ENCODE results near the gene CNTNAP5.
A peak's percentile ranks its signal among the peaks of the same experiment; 100 is the strongest.

CNTNAP5 gene

DNA sequence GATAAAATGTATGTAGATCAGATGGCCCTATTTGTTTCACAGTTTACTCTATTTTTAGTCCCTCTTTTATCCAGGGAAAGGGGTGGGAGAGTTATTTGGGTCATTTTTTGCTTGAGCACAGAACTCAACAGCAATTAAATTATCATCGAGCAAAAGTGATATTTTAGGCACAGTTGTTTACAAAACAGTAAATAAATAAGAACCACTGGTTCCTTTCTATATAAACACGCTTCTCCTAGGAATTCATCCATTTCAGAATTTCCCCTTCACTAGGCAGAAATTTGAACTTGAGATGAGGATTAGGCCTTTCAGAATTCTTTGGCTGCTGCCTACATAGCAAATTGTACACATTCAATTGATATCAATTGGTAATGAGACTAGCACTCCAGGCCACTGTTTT lies 812.4 kb downstream of the CNTNAP5 start:
- DNase-seq, result no peak

DNA sequence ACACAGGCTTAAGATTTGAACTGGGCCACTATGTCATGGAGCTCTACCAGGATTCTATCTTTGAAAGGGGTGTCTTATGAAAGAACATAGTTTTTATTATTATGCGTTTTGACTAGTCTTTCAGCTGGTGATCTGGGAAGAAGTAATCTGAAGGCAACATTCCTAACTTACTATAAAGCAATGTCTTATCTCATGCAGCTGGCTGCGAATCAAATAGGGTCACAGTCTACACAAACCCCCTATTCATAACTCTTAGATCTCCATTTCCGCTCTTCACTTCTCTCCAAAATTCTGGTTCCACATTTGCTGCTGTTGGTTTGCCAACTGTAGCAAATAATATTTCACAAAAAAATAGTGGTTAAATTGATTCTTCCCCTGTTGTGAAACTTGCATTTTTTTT lies 813.3 kb downstream of the CNTNAP5 start:
- DNase-seq, result no peak

DNA sequence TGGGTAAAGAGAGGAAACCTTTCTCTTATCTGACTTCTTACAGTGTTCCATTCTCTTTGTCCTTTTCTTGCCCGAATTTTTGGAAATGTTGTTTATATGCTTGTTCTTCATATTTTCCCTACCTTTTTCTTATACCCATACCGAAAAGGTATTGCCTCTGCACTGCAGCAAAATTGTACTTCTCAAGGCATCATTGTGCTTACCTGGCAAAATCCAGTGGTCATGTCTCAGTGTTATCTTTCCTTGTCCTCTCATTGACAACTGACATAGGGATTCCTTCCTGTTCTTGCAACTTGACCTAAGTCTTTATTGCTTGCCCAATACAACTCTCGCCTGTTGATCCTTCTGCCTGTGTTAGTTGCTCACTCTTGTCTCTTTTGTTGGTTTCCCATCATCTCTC lies 842.2 kb downstream of the CNTNAP5 start:
- no peak for DNase-seq

DNA sequence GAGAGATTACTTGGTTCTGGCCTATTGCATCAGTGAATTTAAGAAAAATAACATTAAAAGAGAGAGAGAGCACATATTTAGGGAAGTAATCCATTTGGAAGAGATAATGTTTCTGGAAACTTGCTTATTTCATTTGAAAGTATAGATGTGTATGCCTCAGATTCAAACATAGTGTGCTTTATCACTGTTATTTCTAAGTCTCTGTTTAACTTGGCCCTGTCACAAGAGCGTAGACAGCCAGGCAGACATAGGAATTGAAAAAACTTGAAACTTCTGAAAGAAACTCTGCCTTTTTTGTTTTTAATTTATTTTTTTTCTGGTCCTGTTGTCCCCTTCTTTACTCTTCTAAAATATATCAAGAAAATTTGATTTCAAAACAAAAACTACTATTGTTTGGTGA lies 849.1 kb downstream of the CNTNAP5 start:
- no peak for DNase-seq

DNA sequence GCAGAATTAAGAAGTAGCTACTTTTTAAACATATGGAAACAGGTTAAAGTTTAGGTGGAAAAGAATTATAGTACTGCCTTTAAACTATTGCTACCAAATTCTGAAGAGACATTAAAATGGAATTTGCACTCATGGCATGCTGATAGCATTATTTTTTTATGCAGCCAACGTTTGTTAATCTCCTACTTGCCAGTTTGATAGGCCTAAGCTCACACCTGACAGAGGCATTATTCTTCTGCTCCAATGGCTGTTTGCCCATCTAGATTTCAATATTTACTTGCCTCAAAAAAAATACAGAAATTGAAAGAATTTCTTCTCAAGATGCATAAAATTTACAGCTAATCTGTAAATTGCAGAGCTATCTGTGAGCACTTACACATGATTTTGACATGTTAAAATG lies 849.6 kb downstream of the CNTNAP5 start:
- DNase-seq, result no peak

DNA sequence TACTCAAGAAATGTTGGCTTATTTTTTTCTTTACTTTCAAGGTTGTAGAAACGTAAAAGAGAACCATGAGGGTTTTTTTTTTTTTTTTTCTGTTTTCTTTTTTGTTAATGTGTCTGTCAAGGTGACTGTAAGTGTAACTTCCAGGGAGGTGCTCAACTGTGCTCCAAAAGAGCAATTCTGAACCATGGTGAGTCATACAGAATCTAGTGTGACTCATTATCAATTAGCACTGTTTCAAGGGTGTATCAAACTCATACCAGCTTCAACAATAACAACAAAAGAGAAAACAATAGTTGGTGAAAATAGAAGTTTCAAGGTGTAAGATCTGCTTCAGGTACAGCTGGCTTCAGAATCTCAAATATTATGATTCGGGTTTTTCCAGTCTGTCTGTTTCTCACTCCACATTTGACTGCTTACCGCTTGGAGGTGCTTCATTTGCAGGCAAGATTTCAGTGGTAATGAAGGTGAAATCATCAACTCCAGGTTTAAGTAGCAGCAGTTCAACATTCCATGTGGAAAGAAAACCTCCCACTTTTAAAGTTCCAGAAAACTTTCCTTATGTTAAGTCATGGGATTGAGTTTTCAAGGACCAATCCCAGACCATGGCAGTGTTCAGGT lies 850.6 kb downstream of the CNTNAP5 start:
- DNase-seq, result peak; percentile 36

DNA sequence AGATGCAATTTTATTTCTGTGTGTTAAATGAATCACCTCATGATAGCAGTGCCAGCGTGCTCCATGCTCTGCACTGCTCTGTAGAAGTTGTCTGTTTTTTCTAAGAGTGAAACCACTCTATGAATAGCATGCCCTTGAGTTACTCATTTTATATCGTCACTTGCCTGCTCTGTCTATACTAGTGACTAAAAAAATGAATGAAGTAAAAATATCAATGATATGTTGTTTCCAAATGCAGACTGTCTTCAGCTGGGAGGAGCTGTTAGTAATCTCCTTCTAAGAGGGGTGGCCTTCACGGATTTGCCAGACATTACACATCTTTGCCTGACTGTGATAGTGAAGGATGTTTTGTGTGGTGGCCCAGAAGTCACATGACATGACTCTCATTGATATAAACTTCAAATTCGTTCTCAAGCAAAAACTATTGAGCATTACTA lies 852.1 kb downstream of the CNTNAP5 start:
- peak; percentile 5 for DNase-seq

DNA sequence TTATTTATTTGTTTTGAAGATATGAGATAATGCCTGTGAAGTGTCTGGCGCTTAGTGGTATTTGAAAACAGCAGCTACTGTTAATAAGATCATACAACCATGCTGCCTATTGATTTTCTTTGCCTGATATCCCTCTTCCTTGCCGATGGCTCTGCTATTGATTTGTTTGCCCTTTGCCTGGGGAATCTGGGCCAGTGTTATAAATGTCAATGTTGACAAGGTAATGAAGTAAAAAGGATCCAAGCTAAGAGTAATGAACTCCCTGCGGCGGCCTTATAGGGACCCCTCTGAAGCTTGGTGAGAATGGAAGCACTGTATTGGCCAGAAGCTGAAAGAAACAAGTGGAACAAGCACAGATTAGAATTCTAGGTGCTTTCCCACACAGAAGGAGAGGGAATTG lies 854.6 kb downstream of the CNTNAP5 start:
- no peak for DNase-seq

DNA sequence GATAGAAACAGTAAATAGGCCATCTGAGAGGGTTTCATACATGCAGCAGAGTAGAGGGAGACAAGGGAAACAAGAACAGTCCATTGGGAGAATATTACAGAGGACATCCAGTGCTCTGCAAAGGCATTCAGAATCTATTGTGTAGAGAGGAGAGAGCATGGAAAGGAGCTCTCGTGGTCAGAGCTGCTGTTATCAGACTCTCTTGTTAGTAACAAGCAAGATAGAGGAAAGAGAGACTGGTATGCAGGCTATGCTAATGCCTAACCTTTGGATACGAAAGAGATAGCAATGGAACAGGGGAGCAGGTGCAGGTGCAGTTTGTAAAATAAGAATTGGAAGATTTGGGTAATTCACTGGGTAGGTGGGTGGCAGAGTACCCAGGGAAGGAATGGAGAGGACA lies 855.9 kb downstream of the CNTNAP5 start:
- DNase-seq, result no peak

DNA sequence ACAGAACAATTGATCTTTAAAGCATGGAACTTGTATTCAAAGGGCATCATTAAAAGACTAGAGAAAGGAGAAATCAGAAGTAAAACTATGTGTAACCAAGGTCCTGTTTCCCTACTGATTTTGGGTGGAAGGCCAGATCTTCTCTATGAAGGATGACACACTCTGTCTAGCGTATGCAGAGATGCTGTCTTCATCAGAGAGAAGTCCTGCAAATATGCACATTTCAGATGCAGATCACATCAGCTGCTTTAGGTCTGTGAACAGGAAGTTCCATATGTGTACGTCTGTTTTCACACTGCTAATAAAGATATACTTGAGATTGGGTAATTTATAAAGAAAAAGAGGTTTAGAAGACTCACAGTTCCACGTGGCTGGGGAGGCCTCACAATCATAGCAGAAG lies 857.3 kb downstream of the CNTNAP5 start:
- DNase-seq, result no peak

DNA sequence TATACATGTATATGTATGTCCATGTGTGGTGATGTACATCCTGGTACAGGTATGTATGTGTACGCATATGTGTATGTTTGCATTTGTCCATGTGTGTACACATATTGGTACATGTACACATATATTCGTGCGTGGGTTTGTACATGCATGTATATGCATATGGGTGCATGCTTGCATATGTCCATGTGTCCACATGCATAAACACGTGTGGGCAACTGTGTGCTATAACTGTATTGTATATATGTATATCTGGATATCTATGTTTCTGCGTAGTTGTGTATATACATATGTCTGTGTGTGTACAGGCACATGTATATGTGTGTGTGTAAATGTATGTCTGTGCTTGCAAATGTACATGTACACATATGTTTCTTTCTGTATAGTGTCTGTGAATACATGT lies 858.5 kb downstream of the CNTNAP5 start:
- no peak for DNase-seq

DNA sequence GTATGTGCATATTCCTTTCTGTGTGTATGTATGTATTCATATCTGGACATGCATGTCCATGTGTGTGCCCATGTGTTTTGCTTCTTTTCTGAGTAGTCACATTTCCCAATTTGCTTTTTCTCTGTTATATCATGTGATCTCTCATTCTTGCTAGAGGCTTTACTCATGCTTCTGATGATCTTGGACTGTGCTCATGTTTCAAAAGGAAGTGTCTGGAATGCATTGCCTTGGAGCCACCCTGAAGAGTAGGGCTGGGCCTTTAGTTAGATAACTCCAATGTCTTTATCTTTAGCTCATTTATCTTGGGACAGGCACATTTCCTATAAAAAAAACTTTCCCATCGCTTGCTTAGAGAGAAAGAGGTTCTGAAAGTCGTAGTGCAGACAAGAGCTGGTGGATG lies 859.2 kb downstream of the CNTNAP5 start:
- no peak for DNase-seq

DNA sequence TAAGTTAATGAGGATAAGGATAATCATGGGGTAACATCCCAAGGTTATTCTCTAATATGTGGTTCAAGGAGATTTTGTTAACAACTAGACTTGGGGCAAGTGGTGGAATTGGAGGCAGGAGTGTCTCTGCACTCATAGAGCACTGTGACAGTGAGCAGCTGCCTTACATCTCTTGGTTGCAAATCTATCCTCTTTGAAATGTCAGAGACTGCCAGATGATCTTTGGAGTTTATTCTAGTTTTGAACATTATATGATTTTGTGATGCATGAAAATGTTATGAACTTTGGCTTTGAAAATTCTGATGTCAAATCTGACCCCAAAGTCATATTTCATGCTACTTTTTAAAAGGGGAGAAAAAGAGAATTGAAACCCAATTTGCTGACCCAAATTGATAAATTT lies 861.1 kb downstream of the CNTNAP5 start:
- DNase-seq, result no peak

DNA sequence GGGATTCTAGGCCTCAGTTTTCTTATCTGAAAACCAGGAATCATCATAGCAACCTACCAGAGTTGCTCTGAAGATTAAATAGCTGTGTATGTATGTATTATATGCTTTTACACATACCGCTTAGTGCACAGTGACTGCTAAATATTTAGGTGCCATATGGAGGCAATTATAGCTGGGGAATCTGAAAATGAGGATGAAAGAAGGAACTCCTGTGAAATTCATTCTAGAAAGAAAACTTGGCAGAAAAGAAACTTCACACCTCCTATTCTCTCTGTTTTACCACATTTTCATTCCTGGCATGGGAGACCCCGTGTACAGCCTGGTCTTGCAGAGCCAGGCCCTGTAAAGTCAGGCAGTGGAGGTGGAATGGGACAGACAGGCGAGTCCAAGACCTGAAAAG lies 862.4 kb downstream of the CNTNAP5 start:
- no peak for DNase-seq

DNA sequence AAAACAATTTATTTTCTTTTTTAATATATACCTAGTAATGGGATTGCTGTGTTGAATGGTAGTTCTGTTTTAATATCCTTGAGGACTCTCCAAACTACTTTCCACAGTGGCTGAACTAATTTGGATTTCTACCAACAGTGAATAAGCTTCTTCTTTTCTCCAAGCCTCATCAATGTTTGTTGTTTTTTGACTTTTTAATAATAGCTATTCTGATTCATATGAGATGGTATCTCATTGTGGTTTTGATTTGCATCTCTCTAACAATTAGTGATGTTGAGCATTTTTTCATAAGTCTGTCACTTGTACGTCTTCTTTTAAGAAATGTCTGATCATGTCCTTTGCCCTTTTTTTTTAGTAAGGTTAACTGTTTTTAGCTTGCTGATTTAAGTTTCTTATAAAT lies 863.3 kb downstream of the CNTNAP5 start:
- no peak for DNase-seq

DNA sequence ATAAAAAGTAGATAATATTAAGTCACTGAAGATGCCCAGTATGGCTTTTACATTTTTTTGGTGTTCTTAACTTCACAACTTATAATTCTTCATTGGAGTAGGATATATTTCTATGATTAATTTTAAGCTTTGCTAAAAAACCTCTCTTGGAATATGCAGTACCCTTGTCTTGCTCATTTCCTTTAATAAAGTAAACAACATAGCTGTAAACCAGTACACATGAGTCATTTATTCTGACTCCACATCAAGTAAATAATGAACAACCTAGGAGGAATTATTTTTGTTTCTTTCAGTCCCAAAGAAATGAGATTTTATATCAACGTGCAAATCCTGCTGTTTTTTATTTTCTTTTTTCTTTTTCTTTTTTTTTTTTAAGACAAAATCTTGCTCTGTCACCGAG lies 869.1 kb downstream of the CNTNAP5 start:
- DNase-seq, result no peak

DNA sequence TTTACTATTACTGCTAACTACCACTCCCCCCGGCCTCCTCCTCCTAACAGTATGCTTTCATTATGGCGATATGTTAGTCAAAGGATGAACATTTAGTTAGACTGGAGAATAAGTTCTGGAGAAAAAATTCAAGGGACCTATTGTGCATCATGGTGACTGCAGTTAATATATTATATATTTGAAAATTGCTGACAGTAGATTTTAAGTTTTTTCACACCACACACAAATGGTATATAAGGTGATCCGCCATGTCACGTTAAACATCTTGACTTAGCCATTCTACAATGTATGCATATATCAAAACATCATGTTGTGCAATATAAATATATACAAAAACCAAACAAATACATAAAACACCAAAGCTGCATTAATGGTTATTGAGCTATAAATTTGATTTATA lies 873.7 kb downstream of the CNTNAP5 start:
- DNase-seq, result no peak

DNA sequence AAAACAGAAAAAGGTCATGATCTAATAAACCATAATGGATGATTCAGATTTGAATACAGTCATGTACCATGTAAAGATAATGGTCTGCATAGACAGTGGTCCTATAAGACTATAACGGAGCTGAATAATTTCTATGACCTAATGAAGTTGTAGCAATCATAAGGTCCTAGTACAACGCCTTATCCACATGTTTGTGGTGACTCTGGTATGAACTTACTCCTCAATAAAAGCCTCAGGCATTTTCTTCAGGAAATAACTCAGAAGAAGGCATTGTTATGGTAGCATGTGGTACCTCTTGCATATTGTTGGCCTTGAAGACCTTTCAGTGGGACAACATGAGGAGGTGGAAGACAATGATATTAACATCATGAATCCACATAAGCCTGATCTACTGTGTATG lies 883.3 kb downstream of the CNTNAP5 start:
- DNase-seq, result no peak

DNA sequence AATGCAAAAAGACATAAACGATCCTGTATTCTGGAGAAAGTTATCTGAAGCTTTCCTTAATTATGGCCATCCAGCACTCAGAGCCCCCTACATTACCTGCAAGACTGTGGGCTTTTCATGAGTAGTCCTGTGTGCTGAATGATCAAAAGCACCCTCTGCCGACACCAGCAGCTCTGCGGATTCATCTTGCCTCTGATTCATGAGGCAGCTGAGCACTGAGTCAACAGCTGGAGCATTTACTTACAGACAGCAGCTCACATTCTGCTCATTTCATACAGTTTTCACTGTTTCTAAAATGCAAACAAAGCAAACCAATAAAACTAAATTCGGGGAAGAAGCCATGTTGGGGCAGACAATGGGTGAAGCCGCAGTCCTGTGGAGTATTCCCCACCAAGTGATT lies 886.5 kb downstream of the CNTNAP5 start:
- no peak for DNase-seq

DNA sequence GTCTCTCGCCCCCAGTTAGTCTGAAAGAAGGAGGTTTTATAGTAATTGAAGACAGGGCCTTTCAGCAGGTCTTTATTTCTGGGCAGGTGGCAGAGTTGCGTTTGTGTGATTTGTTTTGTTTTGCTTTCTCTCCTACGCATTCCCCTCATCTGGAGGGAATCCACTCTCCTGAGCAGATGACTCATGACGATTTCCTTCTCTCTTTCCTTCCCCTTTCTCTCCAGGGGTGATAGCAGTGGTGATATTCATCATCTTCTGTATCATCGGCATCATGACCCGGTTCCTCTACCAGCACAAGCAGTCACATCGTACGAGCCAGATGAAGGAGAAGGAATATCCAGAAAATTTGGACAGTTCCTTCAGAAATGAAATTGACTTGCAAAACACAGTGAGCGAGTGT lies 888.8 kb downstream of the CNTNAP5 start:
- no peak for DNase-seq

DNA sequence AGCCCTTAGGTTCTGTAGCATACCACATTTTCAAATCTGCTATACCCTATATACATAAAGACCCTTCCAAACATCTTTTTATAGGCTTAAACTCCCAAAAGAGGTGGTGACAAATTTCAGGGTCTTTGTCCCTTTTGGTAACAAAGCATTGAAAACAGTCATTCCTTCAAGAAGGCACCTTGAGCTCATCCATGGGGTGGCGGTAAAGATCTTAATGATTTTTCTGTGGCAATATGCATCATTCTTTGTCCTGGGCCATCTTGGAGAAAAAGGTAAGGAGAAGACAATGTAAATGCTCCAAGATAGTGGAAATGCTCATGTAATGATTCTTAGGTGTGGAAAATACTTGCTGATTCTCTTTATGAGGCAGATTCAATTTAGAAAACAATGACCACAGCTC lies 890.5 kb downstream of the CNTNAP5 start:
- DNase-seq, result no peak

DNA sequence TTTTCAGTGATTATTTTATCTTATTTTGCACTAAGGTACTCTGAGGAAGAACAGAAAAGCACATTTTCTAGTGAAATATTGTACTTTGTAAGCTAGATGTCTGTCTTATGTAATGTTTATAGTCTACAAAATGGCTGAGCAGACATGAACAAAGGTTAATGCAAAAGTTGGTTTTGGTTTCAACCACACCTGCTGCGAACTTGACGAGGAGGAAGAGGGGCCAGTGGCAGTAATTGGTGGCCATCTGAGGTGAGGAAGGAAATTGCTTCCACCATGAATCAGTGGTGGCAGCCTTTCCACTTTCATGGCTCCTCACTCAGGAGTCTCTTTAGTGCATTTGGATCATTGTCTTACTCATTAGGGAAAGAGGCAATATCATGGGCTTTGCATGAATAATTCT lies 894.2 kb downstream of the CNTNAP5 start:
- DNase-seq, result no peak

DNA sequence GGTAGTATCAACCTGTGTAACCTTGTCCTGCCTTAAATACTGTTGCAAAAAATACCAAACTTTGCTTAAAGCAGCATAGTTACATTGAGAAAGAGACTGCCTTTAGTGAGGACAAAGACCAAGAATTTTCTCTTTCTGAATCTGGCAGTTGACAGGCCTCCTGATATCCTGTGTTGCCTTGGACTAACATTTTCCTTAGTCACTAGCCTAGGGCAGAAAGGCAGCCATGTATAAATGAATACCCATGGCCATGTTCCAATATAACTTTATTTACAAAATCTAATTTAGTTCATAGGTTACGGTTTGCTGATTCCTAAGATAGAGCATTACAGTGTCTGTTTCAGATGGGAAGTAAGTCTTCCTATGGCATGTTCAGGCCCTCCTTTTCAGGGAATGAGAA lies 895.4 kb downstream of the CNTNAP5 start:
- DNase-seq, result no peak

DNA sequence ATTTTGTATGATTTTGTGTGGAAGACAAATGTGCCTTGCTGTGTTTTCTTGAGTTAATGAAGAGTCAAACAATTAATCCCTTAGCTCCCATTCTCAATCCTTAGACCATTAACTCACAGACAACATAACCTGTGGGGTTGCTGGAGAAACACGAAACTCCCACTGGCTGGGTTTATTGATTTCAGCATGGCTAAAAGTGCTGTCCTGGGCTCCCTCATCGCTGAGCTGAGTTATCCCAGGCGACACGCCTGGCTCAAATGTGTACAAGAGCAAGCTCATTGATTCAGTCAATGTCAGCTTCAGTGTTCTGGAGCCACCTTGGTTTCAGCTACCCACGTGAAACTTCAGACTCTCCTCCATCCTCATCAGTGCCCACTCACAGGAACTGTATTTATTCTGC lies 896.1 kb downstream of the CNTNAP5 start:
- DNase-seq, result no peak

DNA sequence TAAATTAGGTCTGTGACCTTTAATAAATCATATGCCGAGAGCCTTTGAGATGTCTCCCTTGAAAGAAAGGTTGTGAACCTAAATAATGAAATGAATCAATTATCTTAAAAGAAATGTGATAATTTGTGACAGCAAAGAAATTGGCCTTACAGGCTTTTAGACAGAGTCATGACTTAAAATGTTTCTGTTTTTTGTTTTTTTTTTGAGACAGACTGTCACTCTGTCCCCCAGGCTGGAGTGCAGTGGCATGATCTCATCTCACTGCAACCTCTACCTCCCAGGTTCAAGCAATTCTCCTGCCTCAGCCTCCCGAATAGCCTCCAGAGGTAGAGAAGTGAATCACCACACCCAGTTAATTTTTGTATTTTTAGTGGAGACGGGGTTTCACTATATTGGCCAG lies 898.0 kb downstream of the CNTNAP5 start:
- no peak for DNase-seq

DNA sequence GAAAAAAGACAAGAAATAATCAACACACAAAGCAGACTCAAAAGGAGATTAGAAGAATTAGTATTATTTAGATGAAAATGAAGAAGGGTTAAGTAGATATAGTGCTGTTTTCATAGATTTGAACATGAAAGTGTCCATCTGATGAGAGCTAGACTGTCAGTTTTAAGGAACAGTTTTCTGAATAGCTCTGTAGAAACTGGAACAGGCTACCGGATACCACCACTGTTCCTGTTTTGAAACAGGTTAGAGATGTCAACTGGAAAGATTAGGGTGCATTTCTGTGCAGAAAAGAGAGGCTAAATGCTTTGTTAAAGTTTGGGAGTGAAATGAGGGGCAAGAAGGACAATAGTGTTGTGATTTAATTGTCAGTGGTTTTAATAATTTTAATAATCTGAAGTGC lies 908.8 kb downstream of the CNTNAP5 start:
- DNase-seq, result no peak
